Urinary bladder (tissue), 4 donors: Measurements from ENCODE around the gene ISM1. TPM values are rescaled to one million over a fixed set of nuclear protein-coding genes. Genes with fewer than 3 reads are reported as not detected.
A peak's percentile ranks its signal among the peaks of the same experiment; 100 is the strongest.

Source experiments
- DNase-seq: peaks from one replicate; pipeline ENCODE4 v3.0.0-alpha.2; 2015; ENCODE audit errors: extremely low spot score
- H3K27ac ChIP-seq: one replicate; pipeline ENCODE4 v1.5.1; 2013; ENCODE audit warnings: low read depth, mild to moderate bottlenecking, moderate library complexity
- H3K36me3 ChIP-seq: one replicate; pipeline ENCODE4 v1.6.1; 2013; ENCODE audit warnings: mild to moderate bottlenecking, moderate library complexity; ENCODE audit not compliant: insufficient read depth
- H3K4me1 ChIP-seq: one replicate; pipeline ENCODE4 v1.6.1; 2013; ENCODE audit warnings: mild to moderate bottlenecking, moderate library complexity; ENCODE audit not compliant: insufficient read depth
- H3K4me3 ChIP-seq: one replicate; pipeline ENCODE4 v1.5.1; 2013; ENCODE audit warnings: low read depth, low read length
- WGBS: extraction: QIAGEN DNeasy Blood & Tissue Kit; methylation state at CpG from one replicate; pipeline ENCODE4 v1.1.7; 2013; 5-methylcytosine and 5-hydroxymethylcytosine counted together
- polyA plus RNA-seq: library from polyadenylated mRNA; stranded (reverse); fragments of 200-250 nt; gene quantifications from one replicate; pipeline ENCODE4 v1.2.3, GENCODE V29; 2013
- total RNA-seq: library from RNA; depleted of rRNA; stranded (reverse); fragments of >200 nt; gene quantifications from one replicate; pipeline ENCODE4 v1.2.3, GENCODE V29; 2014
- donor health status: healthy with polysubstance abuse.
- donor health status: healthy.

ISM1 gene
- total and polyA plus RNA-seq, 2 donors: 1.4 to 1.8 TPM

DNA sequence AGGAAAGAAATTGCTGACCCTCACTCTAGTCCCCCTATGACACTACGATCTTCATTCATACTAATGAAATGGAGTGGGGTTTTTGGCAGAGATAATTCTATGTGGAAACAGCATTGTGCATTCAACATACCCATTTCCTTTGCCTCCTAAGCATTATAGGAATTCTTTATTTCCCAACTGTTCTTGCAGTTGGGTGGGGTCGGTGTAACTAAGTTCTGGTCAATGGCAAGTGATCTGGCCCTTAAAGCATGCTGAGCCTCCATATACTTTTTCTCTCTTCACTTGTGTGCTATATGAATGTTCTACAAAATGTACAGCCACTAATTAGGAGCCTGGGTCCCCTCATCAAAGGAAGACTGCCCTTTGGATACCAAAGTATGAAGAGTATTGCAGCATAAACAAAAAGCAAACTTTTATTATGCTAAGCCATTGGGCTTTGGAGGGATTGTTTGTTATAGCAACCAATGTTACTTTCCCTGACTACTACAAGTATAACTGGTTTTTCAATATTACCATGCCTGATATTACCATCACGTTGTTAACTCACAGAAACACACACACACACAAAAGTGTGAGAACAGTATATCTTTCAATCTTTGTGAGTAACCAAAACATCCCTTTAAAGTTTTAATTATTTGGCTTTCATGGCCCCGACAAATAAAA is 9.0 kb upstream of the ISM1 start:
- DNase-seq: no peak

DNA sequence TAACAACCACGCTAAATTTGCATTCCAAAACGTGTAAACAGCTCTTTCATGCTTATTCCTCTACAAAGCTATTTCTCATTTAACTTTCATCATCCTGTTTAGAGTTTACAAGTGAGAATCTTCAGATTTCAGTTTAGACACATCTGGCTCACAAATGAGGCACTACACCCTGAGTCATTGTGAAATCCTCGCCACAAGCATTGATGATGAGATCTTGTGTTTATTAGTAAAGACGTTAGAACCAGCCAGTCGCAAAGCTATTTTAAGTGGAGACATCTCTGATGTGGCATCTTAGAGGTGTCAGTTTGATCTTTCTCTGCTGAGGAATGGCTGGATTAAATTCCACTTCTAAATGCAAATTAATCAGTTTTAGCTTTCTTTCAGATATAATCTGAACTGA is 8.3 kb upstream of the ISM1 start:
- Histone ChIP-seq H3K4me1 (no peaks in the 10 kb centered on the region), H3K4me3 (no peak overlapping the region), H3K27ac (no peak overlapping the region), H3K36me3 (no peaks in the 10 kb centered on the region)
- 51% methylated on average over 5 of the region's 5 CpGs for WGBS
- no peak for DNase-seq

More for the DNA sequence above, 9.0 kb upstream of the ISM1 start:
- Histone ChIP-seq H3K4me1 (no peaks in the 10 kb centered on the region), H3K36me3 (no peaks in the 10 kb centered on the region), H3K4me3 (no peak overlapping the region), H3K27ac (no peak overlapping the region)
- WGBS: 48% methylated on average over 4 of the region's 4 CpGs

GRCh38 chr20:13213335-13213734 is 7.7 kb upstream of the ISM1 start:
- no peaks in the 10 kb centered on the region for H3K4me1 ChIP-seq
- H3K4me3 ChIP-seq: no peak overlapping the region
- no peaks in the 10 kb centered on the region for H3K36me3 ChIP-seq
- no peak overlapping the region for H3K27ac ChIP-seq
- WGBS: 89% methylated on average over 1 of the region's 1 CpG
- DNase-seq: no peak

DNA sequence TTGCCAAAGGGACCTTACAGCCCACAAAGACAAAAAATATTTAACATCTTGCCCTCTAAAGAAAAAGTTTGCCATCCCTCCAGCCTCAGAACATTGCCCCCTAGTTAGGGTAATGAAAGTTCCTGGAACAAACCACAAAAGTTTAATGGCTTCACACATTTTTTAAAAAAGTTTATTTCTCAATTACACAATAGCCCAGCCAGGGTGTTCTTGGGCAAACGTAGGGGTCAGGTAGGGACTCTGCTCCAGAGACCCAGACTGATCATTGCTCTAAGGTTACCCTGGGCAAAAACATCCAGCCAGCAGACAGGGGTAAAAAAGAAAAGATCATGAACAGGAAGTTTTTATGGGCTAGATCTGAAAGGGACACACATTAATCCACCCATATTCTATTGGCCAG is 4.5 kb upstream of the ISM1 start:
- DNase-seq: no peak
- Histone ChIP-seq H3K4me1 (no peaks in the 10 kb centered on the region), H3K27ac (no peak overlapping the region), H3K4me3 (no peak overlapping the region), H3K36me3 (no peaks in the 10 kb centered on the region)
- 34% methylated on average over 1 of the region's 1 CpG for WGBS

DNA sequence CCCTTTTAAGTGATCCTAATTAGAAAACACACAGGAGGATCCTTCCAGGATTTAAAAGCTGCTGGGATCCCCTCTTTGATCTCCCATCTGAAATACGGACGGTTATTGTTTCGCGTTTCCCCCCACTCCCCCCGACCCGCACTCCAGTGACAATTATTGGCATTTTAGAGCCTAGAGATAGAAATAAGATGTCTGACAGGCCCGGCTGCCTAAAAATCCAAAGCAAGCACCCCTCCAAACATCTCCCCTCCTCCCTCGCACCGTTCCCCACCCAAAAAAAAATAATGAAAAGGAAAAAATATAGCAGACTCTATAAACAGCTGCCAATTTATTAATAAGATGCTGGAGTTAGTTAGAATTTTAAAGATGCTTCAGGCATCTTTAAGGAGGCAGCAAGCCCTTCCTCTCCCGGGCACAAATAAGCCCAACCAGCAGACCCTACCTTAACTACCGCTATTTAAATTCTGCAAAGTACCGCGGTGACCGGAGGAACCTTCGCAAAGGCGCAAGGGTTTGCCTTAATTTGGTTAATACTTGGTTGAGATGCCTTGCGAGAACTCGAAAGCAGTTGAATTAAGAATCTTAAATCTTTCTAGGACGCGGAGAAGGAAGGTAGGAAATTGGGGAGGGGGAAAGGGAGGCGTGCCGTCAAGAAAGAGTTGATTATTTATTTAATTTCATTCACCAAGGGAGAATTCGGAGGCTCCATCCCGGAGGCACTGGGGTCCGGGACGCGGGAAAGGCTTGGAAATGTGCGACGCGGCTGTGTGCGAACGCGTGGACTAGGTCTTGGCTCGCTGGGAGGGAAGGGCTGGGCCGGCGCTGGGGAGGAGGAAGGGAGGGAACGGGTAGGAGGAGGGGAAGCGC is 1.5 kb upstream of the ISM1 start:
- Histone ChIP-seq H3K36me3 (no peaks in the 10 kb centered on the region), H3K4me3 (no peak overlapping the region), H3K4me1 (no peaks in the 10 kb centered on the region), H3K27ac (no peak overlapping the region)
- no peak for DNase-seq
- 16% methylated on average over 38 of the region's 38 CpGs for WGBS

GRCh38 chr20:13220194-13220903 is 725 bp upstream of the ISM1 start:
- no peak overlapping the region for H3K27ac ChIP-seq
- WGBS: under 1% methylated on average over 63 of the region's 63 CpGs
- no peak for DNase-seq

GRCh38 chr20:13221313-13221672 is 219 bp downstream of the ISM1 start:
- no peak for DNase-seq
- peak overlapping the region; percentile 95 for H3K4me3 ChIP-seq
- WGBS: under 1% methylated on average over 44 of the region's 56 CpGs
- no peaks in the 10 kb centered on the region for H3K36me3 ChIP-seq
- no peaks in the 10 kb centered on the region for H3K4me1 ChIP-seq
- no peak overlapping the region for H3K27ac ChIP-seq

More at GRCh38 chr20:13220194-13220903, 725 bp upstream of the ISM1 start:
- no peaks in the 10 kb centered on the region for H3K4me1 ChIP-seq
- H3K36me3 ChIP-seq: no peaks in the 10 kb centered on the region
- peak overlapping the region; percentile 95 for H3K4me3 ChIP-seq

DNA sequence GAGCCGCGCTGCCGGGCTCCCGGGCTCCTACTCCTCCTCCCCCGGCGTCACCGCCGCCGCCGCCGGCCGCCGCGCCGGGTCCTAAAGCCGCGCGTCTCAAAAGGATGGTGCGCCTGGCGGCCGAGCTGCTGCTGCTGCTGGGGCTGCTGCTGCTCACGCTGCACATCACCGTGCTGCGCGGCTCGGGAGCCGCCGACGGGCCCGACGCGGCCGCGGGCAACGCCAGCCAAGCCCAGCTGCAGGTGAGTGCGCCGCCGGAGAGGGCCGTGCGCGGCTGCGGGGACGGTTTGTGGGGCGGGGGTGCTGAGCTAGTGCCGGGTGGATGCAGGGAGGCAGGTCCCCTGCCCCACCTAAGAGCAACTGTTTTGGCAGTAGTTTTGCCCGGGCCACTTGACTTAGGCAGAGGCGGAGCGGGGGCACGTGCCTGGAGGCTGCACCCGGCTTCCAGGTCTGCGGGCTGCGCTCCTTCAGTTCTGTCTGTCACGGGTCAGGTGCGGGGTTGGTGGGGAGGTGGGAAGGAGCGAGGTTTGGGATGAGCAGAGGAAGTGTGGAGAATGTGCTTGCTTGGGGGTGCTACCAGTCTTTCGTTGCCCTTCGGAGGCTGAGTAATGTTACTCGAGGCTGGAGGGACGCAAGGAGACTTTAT is 722 bp downstream of the ISM1 start:
- WGBS: 2% methylated on average over 59 of the region's 59 CpGs
- H3K36me3 ChIP-seq: no peaks in the 10 kb centered on the region
- DNase-seq: no peak

DNA sequence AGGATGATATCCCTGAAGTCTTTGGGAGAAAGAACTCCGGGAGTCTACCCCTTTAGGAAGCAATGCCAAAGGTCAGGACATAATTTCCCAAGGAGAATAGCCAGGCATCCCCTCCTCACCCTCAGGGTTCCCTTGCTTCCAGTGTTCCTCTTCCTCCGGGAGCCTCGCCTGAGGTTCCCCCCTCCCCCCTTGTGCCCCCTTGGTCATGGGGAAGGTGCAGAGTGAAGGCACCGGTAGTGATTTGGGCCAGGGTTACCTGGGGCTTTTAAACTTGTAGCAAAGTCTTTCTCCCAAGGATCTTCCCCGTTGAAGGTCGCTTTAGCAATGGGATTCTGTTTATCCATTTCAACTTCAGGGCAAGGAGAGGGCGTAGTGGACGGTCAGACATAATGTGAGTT is 1.2 kb downstream of the ISM1 start:
- H3K27ac ChIP-seq: no peak overlapping the region
- 46% methylated on average over 8 of the region's 8 CpGs for WGBS
- H3K4me1 ChIP-seq: no peaks in the 10 kb centered on the region
- H3K4me3 ChIP-seq: no peak overlapping the region
- no peaks in the 10 kb centered on the region for H3K36me3 ChIP-seq
- DNase-seq: no peak

More for the DNA sequence above, 722 bp downstream of the ISM1 start:
- Histone ChIP-seq H3K27ac (no peak overlapping the region), H3K4me1 (no peaks in the 10 kb centered on the region), H3K4me3 (peak overlapping the region; percentile 95)

- no peaks in the 10 kb centered on the region for H3K4me1 ChIP-seq
- no peaks in the 10 kb centered on the region for H3K36me3 ChIP-seq
- WGBS: 57% methylated on average over 5 of the region's 5 CpGs
- no peak overlapping the region for H3K4me3 ChIP-seq
- DNase-seq: no peak
- H3K27ac ChIP-seq: no peak overlapping the region
These were observed 2.9 kb downstream of the ISM1 start for GRCh38 chr20:13223736-13224520.

DNA sequence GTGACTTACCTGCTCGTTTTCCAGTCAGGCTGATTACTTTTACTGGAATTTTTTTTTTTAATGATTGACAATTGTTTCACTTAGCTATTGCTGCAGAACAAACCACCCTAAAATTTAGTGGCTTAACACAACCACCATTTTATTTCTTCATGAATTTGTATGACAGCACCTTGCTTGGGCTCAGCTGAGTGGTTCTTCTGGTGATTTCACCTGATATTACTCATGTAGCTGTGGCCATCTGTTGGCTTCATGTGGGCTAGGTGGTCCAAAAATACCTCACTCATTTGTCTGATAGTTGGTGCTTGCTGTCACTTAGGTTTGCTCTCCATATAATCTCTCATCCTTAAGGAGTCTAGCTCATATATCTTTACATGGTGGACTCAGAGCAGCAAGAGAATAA is 5.3 kb downstream of the ISM1 start:
- 69% methylated on average over 1 of the region's 1 CpG for WGBS
- no peak for DNase-seq
- Histone ChIP-seq H3K36me3 (no peaks in the 10 kb centered on the region), H3K27ac (no peak overlapping the region), H3K4me3 (no peak overlapping the region), H3K4me1 (no peaks in the 10 kb centered on the region)

- Histone ChIP-seq H3K36me3 (no peaks in the 10 kb centered on the region), H3K27ac (no peak overlapping the region), H3K4me1 (no peaks in the 10 kb centered on the region), H3K4me3 (no peak overlapping the region)
- 91% methylated on average over 2 of the region's 2 CpGs for WGBS
- DNase-seq: no peak
These were observed 7.7 kb downstream of the ISM1 start for GRCh38 chr20:13228771-13229170.

- H3K36me3 ChIP-seq: no peaks in the 10 kb centered on the region
- DNase-seq: no peak
These were observed 8.5 kb downstream of the ISM1 start for GRCh38 chr20:13229538-13229937.

More at GRCh38 chr20:13229538-13229937, 8.5 kb downstream of the ISM1 start:
- H3K4me3 ChIP-seq: no peak overlapping the region
- no peaks in the 10 kb centered on the region for H3K4me1 ChIP-seq
- H3K27ac ChIP-seq: no peak overlapping the region
